Left kidney (tissue), 2 donors: ENCODE measurements around the gene KRTAP10-3. TPM values are rescaled to one million over a fixed set of nuclear protein-coding genes. Genes with fewer than 3 reads are reported as not detected.
A peak's percentile ranks its signal among the peaks of the same experiment; 100 is the strongest.

ENCODE experiments used
- DNase-seq: peaks from one replicate; pipeline ENCODE4 v3.0.0-alpha.2; 2013
- polyA plus RNA-seq: library from polyadenylated mRNA; unstranded; fragments of 120-200 nt; gene quantifications from one replicate; pipeline ENCODE4 v1.2.1, GENCODE V29; 2013; ENCODE audit not compliant: insufficient read length

The KRTAP10-3 gene
- polyA plus RNA-seq, 1 donor: not detected

DNA sequence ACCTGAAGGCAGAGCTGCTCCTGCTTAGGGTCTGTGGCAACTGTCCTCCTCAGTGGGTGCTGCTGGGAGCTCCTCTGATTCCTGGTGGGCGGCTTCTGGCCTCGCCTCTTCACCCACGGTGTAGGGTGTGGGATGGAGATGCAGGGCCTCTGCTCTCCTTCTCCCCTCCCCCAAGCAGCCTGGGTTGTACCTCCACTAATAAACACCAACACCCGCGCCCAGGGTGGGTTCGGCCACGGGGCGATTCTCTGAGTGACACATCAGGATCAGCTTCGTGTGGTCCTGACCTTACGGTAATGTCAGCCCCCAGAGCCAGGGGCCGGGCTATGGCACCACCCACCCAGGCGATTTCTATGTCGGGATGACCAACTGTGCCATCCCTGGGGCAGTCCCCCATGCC is 42.3 kb downstream of the KRTAP10-3 start:
- no peak for DNase-seq

DNA sequence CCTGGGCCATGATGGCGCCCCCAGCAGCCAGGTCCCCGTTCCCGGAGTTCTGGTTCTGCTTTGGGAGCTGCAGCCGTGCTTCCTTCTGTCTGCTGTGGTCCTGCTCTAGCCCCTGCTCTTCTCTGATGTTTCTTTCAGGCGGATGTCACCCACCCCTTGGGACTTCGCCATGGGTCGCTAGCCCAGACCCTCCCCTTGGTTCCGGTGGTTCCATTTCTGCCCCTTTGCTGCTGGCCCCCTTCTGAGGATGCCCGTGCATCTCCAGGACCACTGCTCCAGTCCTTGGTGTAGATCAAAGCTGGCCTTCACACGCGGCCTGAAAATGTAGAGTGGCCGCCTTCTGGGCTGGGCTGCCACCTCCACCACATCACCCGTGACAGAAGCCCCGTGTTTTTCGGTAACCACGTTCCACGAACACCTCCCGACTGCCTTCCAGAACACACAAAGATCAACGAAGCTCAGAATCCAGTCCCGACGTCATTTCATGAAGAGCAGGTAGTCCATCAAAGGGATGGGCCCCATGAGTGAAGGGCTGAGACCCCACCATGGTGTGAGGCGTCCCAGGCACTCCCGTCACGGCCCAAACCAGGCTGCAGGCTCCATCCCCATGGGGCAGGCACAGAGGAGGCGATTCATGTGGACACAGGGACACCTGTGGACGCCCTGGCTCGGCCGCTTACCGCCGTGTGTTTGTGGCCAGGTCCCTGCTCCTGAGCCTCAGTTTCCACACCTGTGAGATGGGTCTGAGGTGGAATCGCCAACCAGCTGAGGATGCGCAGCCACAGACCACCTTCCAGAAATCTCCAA is 43.0 kb downstream of the KRTAP10-3 start:
- DNase-seq: no peak

DNA sequence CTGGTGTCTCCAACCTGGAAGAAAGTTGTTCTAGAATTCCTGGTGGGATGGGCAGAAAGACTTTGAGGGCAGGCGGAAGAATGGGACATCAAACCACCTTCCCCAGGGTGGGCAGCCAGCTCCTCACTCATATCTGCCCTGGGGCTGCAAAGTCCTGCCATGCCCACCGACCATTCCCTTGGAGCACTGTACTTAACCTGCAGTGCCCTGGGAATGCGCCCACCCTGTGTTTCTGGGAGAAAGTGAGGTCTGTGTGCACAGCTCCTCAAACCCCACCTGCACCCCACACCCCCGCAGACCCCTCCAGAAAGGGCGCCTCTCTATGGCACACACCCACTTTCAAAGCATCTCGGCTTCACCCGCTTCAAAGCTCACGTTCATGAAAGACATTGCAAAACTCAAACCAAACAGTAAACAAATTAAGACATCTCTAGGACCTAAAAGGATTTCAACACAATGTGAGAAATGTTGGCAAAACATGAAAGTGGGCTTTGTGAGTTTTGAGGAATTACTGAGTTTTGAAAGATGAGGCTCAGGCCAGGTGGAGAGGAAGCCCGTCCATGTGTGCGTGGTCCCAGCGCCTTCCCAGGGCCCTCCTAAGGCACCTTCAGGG is 43.7 kb downstream of the KRTAP10-3 start:
- no peak for DNase-seq

DNA sequence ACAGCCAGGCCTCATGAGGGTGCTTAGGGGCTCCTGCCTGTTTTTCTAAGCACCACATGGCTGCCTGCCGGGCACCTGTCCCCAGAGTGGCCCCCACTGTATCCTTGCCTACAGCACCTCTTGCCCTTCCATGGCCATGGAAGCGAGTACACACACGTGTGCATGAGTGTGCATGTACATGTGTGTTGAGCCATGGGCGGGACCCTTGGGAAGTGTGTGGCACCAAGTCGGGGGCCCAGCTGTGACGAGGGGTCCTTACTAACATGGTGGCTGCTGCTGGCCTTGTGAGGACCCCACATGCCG is 44.4 kb downstream of the KRTAP10-3 start:
- no peak for DNase-seq

DNA sequence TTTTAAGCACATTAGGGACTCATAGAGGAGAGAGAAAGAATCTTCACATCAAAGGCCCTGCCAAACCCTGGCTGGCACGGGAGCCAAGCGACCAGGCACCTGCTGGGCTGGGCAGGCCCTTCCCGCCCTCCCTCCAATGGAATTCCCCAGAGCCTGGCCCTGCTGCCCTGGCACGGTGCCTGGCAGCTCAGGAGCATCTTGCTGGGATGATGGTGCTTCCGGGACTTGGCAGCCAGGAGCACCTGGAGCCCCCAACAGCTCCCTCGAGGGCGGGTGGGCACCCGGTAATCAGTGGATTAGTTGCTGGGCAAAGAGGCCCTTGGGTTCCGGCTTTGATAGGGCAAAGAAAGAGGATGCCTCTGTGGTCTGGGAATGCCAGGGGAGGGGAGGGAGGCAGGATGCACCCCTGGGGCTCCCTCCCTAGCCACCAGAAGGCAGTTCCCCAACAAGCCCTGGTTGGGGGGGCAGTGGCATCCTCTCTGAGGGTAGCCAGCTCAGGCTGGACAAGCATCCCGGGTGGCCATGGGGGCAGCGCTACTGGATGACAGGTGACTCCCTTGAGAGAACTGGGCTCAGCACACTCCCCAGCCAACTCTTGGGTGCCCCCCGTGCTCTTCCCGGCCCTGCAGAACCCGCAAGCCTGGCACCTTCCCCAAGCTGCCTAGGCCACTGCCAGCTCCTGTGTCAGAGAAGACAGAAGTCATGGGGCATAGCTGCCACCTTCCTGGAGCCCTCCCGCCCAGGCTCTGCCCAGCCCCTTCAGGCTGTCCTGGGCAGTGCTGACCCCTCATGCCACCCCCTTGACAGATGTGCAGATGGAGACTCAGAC is 45.0 kb downstream of the KRTAP10-3 start:
- no peak for DNase-seq

DNA sequence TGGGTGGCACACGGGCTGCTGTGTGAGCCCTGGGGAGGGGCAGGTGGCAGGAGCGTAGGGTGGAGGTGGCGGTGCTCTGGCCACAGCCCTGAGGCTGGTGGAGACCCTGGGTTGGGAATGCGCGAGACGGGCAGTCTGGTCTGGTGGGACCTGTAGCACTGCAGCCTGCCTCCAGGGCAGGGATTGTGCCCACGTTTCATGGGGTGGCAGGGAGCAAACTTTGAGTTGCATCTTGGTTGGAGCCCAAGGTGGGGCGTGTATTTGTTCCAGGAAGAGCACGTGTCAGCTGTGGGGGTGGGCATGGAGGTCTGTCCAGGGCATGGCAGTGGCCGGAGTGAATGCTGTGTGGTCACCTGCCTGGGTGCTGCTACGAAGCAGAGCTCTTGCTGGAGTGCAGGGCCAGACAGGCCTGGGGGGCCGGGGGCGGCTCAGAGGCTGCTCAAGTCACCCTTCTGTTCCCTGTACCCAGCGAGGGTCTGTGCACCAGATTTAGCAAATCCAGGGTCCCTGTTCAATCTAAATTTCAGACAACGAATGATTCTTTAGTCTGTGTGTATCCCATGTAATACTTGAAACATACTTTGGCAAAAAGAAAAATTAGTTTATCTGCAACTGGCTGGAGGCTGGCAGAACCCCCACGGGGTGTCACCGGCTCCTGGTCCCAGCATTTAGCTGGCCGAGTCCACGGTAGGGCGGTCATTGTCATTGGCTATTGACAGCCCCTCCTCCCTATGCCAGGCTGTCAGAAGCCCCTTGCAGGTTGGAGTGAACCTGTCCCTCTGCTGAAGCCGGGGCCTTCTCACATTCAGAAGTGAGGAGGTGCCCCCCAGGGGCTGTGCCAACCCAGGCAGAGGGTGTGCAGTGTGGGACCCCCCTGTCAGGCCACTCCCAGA is 45.9 kb downstream of the KRTAP10-3 start:
- DNase-seq: no peak

DNA sequence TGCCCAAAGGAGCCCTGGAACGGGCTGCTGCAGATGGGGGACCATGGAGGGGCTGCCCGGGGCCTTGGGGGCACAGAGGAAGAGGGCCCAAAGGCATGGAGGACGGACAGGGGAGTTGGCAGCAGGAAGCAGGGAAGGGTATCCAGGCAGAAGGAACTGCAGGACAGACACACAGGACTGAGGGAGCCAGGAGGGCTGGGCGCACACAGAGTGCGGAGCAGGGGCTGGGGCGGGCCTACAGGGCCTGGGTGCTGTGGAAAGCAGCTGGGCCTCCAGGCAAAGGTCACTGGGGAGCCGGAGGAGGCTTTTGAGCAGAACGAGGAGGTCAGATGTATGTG is 46.7 kb downstream of the KRTAP10-3 start:
- no peak for DNase-seq

DNA sequence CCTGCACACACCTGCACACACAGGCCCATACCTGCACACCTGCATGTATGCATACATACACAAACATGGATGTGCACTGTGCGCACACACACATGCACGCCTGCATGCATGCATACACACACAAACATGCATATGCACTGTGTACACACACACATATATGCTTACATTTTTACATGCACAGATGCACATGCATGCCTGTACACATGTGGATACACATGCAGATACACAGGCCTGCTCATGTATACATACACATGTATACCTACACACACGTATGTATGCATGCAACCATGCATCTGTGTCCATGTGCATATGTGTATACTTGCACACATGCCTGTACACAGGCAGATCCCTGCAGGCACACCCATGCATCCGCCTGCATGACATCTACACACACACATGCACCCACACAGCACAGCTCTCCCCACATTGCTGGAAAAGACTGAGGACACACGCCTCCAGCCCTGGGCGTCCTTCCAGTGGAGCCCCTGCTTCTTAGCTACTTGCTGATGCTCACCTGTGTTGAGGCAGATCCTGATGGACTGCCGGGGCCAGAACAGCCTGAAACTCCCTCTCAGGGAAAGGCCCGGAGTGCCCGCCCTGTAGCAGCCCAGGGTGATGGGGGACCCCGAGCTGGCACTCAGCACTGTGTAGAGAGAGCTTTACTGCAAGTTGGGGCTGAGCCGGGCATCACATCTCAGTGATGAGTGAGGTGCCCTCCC is 47.2 kb downstream of the KRTAP10-3 start:
- no peak for DNase-seq

DNA sequence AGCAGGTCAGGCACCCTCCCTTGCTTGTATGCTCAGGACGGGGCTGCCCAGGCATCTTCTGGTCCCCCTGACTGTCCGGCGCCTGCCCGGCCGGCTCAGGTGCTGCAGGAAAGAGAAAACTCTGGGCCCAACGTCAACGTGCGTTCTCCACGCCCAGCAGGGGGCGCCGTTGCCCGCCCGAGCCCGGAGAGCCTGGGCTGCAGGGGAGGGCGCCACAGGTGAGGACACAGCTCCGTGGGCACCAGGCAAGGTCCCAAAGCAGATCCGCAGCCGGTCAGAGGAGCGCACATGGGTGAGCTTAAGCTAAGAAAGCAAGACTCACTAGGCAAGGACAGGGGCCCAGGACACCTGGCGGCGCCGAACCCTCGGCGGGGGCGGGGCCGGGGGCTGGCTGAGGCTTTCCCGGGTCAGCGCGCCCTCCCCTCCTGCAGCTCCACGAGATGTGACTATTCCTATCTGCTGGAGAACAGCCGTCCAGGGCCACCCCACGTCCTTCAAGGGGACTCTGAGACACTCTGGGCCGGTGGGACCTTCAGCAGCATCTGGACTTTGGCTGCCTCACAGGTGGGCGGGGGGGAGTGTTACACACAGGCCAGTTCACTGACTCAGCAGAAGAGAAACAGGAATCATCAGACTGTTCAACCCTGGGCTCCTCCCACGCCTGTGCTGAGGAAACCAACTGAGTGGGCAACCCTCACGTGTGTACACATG is 47.9 kb downstream of the KRTAP10-3 start:
- peak; percentile 73 for DNase-seq

DNA sequence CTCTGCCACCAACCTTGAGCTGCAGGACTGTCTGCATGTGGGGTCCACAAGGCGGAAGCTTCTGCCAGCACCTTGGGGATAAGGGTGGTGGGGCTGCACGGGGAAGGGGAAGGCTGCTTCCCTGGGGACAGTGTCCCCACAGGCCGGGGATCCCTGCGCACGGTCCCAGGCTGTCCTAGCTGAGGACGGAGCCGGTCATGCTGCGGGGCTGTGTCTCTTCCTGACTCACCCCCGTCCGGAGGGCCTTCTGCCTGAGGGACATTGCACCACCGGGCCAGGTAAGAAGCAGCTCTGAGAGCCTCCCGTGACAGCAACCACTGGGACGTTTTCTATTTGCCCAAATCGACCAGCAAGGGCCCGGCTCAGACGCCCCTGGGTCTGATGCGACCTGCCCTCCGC is 48.5 kb downstream of the KRTAP10-3 start:
- no peak for DNase-seq

DNA sequence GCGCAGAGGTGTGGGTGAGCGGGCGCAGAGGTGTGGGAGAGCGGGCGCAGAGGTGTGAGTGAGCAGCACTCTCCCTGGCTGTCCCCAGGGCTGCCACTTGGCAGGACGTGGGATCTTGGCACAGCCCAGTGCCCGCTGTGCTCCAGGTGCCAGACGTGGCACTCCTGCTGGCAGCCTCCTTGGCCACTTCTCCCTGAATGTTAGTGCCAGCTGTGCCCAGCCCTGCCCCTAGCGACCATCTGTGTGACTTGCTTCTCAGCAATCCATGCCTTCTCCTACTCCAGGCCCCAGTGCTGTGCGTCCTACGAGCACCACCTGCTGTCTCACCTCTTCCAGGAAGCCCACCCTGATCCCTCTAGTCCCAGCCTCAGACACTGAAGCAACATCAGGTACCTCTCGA is 49.1 kb downstream of the KRTAP10-3 start:
- no peak for DNase-seq

DNA sequence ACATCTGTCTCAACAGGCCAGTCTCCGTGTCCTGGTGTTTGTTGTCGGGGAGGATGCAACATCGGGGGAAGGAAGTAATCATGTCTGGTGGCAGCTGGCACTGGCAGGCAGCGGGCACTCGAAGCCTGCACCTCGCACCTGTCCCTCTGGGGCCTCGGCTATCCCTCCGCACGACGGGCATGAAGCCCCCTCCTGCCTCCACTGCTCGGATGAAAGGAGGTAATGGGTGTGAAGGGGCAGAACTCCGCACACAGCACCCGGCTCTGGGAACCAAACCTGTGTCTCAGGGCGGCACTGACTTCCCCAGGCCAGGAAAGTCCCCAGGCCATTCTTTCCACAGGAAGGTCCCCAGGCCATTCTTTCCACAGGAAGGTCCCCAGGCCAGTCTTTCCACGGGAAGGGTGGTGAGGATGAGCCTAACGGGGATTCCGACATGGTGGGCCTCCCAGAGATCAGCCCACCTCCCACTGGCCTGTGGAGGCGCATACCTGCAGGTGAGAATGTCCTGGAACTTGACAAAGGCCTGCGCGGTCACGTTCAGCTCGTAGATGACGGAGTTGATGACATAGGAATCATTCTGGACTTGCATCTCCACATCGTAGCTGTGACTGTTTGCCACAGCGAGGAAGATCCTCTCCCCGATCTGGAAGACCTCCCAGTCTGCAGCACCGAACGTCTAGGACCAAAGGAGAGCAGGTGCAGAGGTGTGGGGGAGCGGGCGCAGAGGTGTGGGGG is 49.7 kb downstream of the KRTAP10-3 start:
- DNase-seq: no peak

DNA sequence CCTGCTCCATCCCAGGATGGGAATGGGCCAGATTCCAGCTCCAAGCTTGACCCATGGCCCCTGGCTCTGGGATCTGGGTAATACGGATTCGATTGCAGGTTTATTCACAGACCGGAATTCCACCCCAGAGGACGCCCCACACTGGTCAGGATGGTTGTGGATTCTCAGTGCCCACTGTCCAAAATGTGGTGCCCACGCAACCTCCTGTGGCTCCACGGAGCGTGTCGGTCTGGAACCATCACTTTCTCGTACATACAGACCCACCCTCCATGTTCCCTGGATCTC is 50.2 kb downstream of the KRTAP10-3 start:
- no peak for DNase-seq

Other genes starting within 250 kb of the KRTAP10-3 start
- gene CFAP410, start 219.4 kb downstream of the KRTAP10-3 start, polyA plus RNA-seq: 18.2 TPM
- 0.57 TPM for gene TRPM2, start 205.2 kb downstream of the KRTAP10-3 start, polyA plus RNA-seq
- gene LRRC3, start 103.3 kb downstream of the KRTAP10-3 start, polyA plus RNA-seq: 4.6 TPM
- not detected for gene KRTAP10-1, start 18.6 kb downstream of the KRTAP10-3 start, polyA plus RNA-seq
- not detected for gene KRTAP10-2, start 7.3 kb downstream of the KRTAP10-3 start, polyA plus RNA-seq
- gene KRTAP10-4, start 14.9 kb upstream of the KRTAP10-3 start, polyA plus RNA-seq: not detected
- not detected for gene KRTAP10-5, start 21.8 kb upstream of the KRTAP10-3 start, polyA plus RNA-seq
- not detected for gene KRTAP10-6, start 33.7 kb upstream of the KRTAP10-3 start, polyA plus RNA-seq
- not detected for gene KRTAP10-7, start 41.8 kb upstream of the KRTAP10-3 start, polyA plus RNA-seq
- gene KRTAP10-8, start 53.3 kb upstream of the KRTAP10-3 start, polyA plus RNA-seq: not detected
- not detected for gene KRTAP10-9, start 68.3 kb upstream of the KRTAP10-3 start, polyA plus RNA-seq
- gene KRTAP10-10, start 78.6 kb upstream of the KRTAP10-3 start, polyA plus RNA-seq: not detected
- not detected for gene KRTAP10-11, start 87.6 kb upstream of the KRTAP10-3 start, polyA plus RNA-seq
- gene KRTAP12-4, start 95.9 kb upstream of the KRTAP10-3 start, polyA plus RNA-seq: not detected
- gene KRTAP12-3, start 99.1 kb upstream of the KRTAP10-3 start, polyA plus RNA-seq: not detected
- gene KRTAP12-2, start 108.1 kb upstream of the KRTAP10-3 start, polyA plus RNA-seq: not detected
- gene KRTAP12-1, start 123.4 kb upstream of the KRTAP10-3 start, polyA plus RNA-seq: not detected
- gene KRTAP10-12, start 138.4 kb upstream of the KRTAP10-3 start, polyA plus RNA-seq: not detected
- gene TSPEAR, start 152.8 kb upstream of the KRTAP10-3 start, polyA plus RNA-seq: 0.96 TPM
- 140 TPM for gene UBE2G2, start 243.0 kb upstream of the KRTAP10-3 start, polyA plus RNA-seq